GM12874 (cell line): ENCODE measurements around the gene TPBG.

Source experiments
- CTCF ChIP-seq: IDR thresholded peaks from 2 replicates; pipeline ENCODE4 v1.5.1; 2011; ENCODE audit warnings: low read depth, mild to moderate bottlenecking, control low read depth, low read length, moderate library complexity; ENCODE audit not compliant: insufficient read depth

TPBG gene

GRCh38 chr6:82397962-82398692, 34.5 kb downstream of the TPBG start:
- TF ChIP-seq CTCF, result no peak

GRCh38 chr6:82408952-82409431, 45.4 kb downstream of the TPBG start:
- no peak for TF ChIP-seq CTCF

- no peak for TF ChIP-seq CTCF
These were observed 46.6 kb downstream of the TPBG start for GRCh38 chr6:82410151-82410648.

GRCh38 chr6:82413868-82414267, 50.3 kb downstream of the TPBG start:
- no peak for TF ChIP-seq CTCF

- TF ChIP-seq CTCF, result no peak
These were observed 52.2 kb downstream of the TPBG start for GRCh38 chr6:82415820-82416219.

- TF ChIP-seq CTCF, result no peak
These were observed 52.7 kb downstream of the TPBG start for GRCh38 chr6:82416346-82416745.
